IPS-NIHi11 (cell line): ENCODE results near the gene ERI2.

Source experiments
- DNase-seq: peaks from one replicate; pipeline ENCODE4 v3.0.0; 2012; ENCODE audit warnings: mixed read lengths, low spot score

The ERI2 gene

GRCh38 chr16:20806168-20807050, at the start of gene ERI2, which contains the start of gene REXO5:
ERI2 (minus strand) TSS chr16:20806472; CDS start chr16:20806430, 42 bp downstream.
REXO5 (plus strand) TSS chr16:20806527; CDS start chr16:20806954, 427 bp downstream.
- peak; percentile 91 for DNase-seq

- no peak for DNase-seq
Measured at GRCh38 chr16:20854963-20855362, 48.7 kb upstream of the ERI2 start.

- DNase-seq = no peak
Measured at GRCh38 chr16:20853981-20854620, 47.8 kb upstream of the ERI2 start.

- DNase-seq = no peak
Measured at GRCh38 chr16:20853143-20853542, 46.9 kb upstream of the ERI2 start.

- DNase-seq = peak; percentile 43
Measured at GRCh38 chr16:20851601-20852000, 45.3 kb upstream of the ERI2 start.

GRCh38 chr16:20850981-20851380, 44.7 kb upstream of the ERI2 start:
- DNase-seq = no peak

GRCh38 chr16:20849589-20850390, 43.5 kb upstream of the ERI2 start:
- peak; percentile 82 for DNase-seq

GRCh38 chr16:20847550-20847949, 41.3 kb upstream of the ERI2 start:
- no peak for DNase-seq

- no peak for DNase-seq
Measured at GRCh38 chr16:20846551-20846950, 40.3 kb upstream of the ERI2 start.

- DNase-seq = no peak
Measured at GRCh38 chr16:20846030-20846429, 39.8 kb upstream of the ERI2 start.

- DNase-seq = no peak
Measured at GRCh38 chr16:20844588-20844987, 38.3 kb upstream of the ERI2 start.

- DNase-seq = no peak
Measured at GRCh38 chr16:20844054-20844453, 37.8 kb upstream of the ERI2 start.

GRCh38 chr16:20839504-20839903, 33.2 kb upstream of the ERI2 start:
- no peak for DNase-seq

- DNase-seq = no peak
Measured at GRCh38 chr16:20838240-20838639, 32.0 kb upstream of the ERI2 start.

- DNase-seq = no peak
Measured at GRCh38 chr16:20833086-20833485, 26.8 kb upstream of the ERI2 start.

- DNase-seq = no peak
Measured at GRCh38 chr16:20830372-20830771, 24.1 kb upstream of the ERI2 start.

GRCh38 chr16:20829536-20829935, 23.3 kb upstream of the ERI2 start:
- no peak for DNase-seq

- no peak for DNase-seq
Measured at GRCh38 chr16:20826039-20826566, 19.8 kb upstream of the ERI2 start.

- no peak for DNase-seq
Measured at GRCh38 chr16:20822521-20823325, 16.5 kb upstream of the ERI2 start.

- no peak for DNase-seq
Measured at GRCh38 chr16:20821682-20822081, 15.4 kb upstream of the ERI2 start.

GRCh38 chr16:20818929-20819585, 12.8 kb upstream of the ERI2 start:
- DNase-seq = no peak
